Measurements from ENCODE around the gene SGPP2.

SGPP2 gene

GRCh38 chr2:222485367-222486211, 61.2 kb downstream of the SGPP2 start:
- no peak for DNase-seq (ENCODE audit: low read depth)
- no peak for TF ChIP-seq CTCF (IDR thresholded peaks at IDR 0.05; ENCODE audit: low read depth, low read length, missing control alignments)
- no peak overlapping the region for H3K4me3 ChIP-seq (ENCODE audit: low read depth, low read length)

DNA sequence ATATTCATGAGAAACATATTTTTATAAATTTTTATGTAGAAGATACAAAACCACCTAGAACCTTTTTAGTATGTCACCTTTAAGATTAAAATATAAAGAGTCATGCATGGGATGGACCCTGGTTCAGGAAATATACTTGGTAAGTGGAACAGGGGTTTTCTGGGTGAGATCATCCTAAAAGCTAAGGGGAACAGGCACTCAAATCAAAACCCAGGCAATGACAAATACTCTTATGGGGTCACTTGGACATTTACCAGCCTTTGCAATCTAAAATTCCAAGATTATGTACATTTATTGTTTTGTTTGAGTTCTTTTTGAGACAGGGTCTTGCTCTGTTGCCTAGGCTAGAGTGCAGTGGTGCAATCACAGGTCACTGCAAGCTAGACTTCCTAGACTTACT, 65.8 kb downstream of the SGPP2 start:
- DNase-seq (ENCODE audit: low read depth): no peak
- H3K4me3 ChIP-seq (ENCODE audit: low read depth, low read length): no peak overlapping the region
- TF ChIP-seq CTCF (IDR thresholded peaks at IDR 0.05; ENCODE audit: low read depth, low read length, missing control alignments): no peak

GRCh38 chr2:222492683-222493082, 68.3 kb downstream of the SGPP2 start:
- no peak overlapping the region for H3K4me3 ChIP-seq (ENCODE audit: low read depth, low read length)
- TF ChIP-seq CTCF (IDR thresholded peaks at IDR 0.05; ENCODE audit: low read depth, low read length, missing control alignments): no peak
- no peak for DNase-seq (ENCODE audit: low read depth)

DNA sequence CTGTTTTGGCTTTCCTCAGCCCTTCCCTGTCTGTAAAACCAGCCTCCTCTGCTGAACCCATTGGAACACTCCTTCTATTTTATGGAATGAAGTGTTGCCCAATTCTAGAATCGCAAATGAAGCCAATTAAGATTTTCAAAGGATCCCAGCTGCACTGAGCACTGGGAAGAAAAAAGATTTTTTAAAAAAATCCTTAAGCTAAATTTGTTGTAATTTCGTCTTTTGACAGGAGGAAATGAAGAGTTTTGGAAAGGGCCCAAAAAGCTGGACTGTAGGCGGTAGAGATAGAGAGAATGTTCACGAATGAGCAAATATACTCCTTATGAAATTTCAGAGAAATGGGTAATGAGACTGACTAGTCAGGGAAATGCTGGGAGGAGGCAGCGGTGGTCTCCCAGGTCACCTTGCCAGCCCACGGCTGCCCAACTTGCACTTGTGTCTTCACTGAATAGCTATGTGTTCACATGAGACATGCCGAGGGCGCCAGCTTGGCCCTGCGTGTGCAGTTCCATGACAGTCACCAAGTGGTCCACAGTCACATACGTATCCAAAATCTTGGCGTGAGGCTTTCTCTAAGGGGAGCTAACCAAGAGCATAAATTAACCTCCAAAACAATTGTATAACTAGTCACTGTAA, 69.9 kb downstream of the SGPP2 start:
- TF ChIP-seq CTCF (IDR thresholded peaks at IDR 0.05; ENCODE audit: low read depth, low read length, missing control alignments): no peak
- DNase-seq (ENCODE audit: low read depth): no peak
- H3K4me3 ChIP-seq (ENCODE audit: low read depth, low read length): no peak overlapping the region

DNA sequence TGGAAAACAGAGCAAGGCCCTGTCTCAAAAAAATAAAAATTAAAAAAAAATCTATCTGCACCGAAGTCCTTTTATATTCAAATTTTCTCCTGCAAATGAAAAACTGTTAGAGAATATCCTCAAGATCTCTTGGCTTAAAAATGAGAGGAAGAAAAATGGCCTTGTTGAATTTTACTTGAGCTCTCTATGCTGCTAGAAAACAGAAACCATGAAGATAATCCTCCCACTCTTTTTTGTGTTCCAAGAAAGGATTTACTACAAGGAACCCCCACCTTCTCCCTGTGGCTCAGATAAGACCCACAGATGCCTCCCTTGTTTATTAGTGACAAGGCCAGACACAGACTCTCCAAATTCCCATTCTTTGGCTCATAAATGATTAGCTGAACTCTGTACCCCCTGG, 71.0 kb downstream of the SGPP2 start:
- no peak for TF ChIP-seq CTCF (IDR thresholded peaks at IDR 0.05; ENCODE audit: low read depth, low read length, missing control alignments)
- DNase-seq (ENCODE audit: low read depth): no peak
- no peak overlapping the region for H3K4me3 ChIP-seq (ENCODE audit: low read depth, low read length)

DNA sequence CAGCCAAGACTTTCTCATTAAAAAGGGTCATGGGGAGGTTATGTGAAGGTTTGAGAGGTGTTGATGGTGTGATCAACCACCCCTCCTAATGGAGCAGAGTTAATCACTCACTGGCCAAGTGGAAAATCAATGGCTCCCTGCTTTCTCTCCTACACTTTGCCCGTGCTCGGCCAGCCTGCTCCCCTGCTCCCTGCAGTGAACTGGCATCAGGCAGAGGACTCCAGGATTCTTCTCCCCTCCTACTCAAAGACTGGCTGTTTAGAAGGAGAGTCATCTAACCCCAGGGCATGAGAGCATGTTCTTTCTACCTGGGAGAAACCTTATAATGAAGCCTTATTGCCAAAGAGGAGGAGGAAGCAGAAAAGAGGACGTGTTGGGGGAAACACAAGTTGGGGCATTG, 74.9 kb downstream of the SGPP2 start:
- no peak for TF ChIP-seq CTCF (IDR thresholded peaks at IDR 0.05; ENCODE audit: low read depth, low read length, missing control alignments)
- DNase-seq (ENCODE audit: low read depth): no peak
- no peak overlapping the region for H3K4me3 ChIP-seq (ENCODE audit: low read depth, low read length)

Data from GM12864 (cell line).